Tibial artery (tissue), 4 donors: ENCODE results near the gene CDH20.
A peak's percentile ranks its signal among the peaks of the same experiment; 100 is the strongest.

Experiments used
- DNase-seq, 2 donors: peaks; one replicate each; pipeline ENCODE4 v3.0.0-alpha.2; 2019
- H3K27ac ChIP-seq, 2 donors: fragments of 200-600 bp; sonication (generic) in 1 of 2; 1 replicate in 1 of 2; 2 replicates in 1 of 2; pipeline ENCODE4 v1.5.1; 2018 to 2019; ENCODE audit warnings: mild to moderate bottlenecking in 1 of 2
- H3K27me3 ChIP-seq, 2 donors: fragments of 200-600 bp; sonication (generic) in 1 of 2; one replicate each; pipeline versions ENCODE4 v1.5.1 to v1.6.0; 2016 to 2019
- H3K36me3 ChIP-seq, 3 donors: fragments of 200-600 bp; sonication (generic) in 2 of 3; one replicate each; pipeline ENCODE4 v1.5.1; 2016 to 2019; ENCODE audit warnings: mild to moderate bottlenecking in 2 of 3
- H3K4me1 ChIP-seq, 4 donors: fragments of 200-600 bp; sonication (generic) in 2 of 4; 1 replicate in 3 of 4; 2 replicates in 1 of 4; pipeline ENCODE4 v1.5.1; 2016 to 2019
- H3K4me3 ChIP-seq, 2 donors: fragments of 200-600 bp; sonication (generic) in 1 of 2; 1 replicate in 1 of 2; 2 replicates in 1 of 2; pipeline ENCODE4 v1.5.1; 2018 to 2019; ENCODE audit warnings: mild to moderate bottlenecking in 2 of 2
- H3K9me3 ChIP-seq, 3 donors: fragments of 200-600 bp; sonication (generic) in 1 of 3; one replicate each; pipeline ENCODE4 v1.5.1; 2016 to 2019
- intact Hi-C: fragments of 100-400 bp; cut with DNase I; formaldehyde crosslinking; loops from one replicate; pipeline ENCODE4 v1.15.0; 2023; ENCODE audit warnings: low total_unique reads
- TF ChIP-seq, protein P1 (sequence below), 2 experiments: fragments of 200-600 bp in 1 of 2; fragments of 450-650 bp in 1 of 2; IDR thresholded peaks; one replicate each; pipeline ENCODE4 v1.5.1; 2017 to 2019; ENCODE audit warnings: antibody characterized with exemption in 2 of 2, mild to moderate bottlenecking in 1 of 2, moderate library complexity in 1 of 2

The CDH20 gene

DNA sequence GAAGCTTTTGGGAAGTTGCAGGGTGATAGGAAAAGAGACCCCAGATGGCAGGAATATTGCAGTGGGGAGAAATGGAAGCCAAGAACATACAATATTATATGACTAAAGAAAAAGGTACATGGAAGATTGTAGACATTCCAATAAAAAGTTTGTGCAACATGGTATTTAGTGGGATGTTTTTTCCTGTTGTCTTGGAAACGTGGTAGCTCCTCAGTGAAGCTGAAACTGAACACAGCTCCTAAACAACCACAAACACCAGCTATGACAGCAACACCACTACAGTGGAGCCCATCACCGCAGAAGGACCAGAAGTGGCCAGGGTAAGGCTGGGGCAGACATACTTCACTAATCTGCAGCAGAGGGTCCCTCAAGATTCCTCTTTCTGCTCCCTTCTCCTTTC lies 246.8 kb downstream of the CDH20 start:
- Histone ChIP-seq H3K9me3 (no peaks in the 10 kb centered on the region), H3K4me1 (peaks cover 0 to 34% (median 10%) of the 10 kb centered on the region in 4 donors), H3K27me3 (no peaks in the 10 kb centered on the region), H3K36me3 (no peaks in the 10 kb centered on the region), H3K4me3 (no peak overlapping the region), H3K27ac (no peak overlapping the region)
- intact Hi-C loops: loop anchor here (10.0 kb wide), 1 partner anchor 315 kb away; the partner anchor contains the start of gene RNF152
- no peak for DNase-seq
- TF ChIP-seq, protein P1, sequence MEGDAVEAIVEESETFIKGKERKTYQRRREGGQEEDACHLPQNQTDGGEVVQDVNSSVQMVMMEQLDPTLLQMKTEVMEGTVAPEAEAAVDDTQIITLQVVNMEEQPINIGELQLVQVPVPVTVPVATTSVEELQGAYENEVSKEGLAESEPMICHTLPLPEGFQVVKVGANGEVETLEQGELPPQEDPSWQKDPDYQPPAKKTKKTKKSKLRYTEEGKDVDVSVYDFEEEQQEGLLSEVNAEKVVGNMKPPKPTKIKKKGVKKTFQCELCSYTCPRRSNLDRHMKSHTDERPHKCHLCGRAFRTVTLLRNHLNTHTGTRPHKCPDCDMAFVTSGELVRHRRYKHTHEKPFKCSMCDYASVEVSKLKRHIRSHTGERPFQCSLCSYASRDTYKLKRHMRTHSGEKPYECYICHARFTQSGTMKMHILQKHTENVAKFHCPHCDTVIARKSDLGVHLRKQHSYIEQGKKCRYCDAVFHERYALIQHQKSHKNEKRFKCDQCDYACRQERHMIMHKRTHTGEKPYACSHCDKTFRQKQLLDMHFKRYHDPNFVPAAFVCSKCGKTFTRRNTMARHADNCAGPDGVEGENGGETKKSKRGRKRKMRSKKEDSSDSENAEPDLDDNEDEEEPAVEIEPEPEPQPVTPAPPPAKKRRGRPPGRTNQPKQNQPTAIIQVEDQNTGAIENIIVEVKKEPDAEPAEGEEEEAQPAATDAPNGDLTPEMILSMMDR (IDR thresholded peaks at IDR 0.05): no peak

DNA sequence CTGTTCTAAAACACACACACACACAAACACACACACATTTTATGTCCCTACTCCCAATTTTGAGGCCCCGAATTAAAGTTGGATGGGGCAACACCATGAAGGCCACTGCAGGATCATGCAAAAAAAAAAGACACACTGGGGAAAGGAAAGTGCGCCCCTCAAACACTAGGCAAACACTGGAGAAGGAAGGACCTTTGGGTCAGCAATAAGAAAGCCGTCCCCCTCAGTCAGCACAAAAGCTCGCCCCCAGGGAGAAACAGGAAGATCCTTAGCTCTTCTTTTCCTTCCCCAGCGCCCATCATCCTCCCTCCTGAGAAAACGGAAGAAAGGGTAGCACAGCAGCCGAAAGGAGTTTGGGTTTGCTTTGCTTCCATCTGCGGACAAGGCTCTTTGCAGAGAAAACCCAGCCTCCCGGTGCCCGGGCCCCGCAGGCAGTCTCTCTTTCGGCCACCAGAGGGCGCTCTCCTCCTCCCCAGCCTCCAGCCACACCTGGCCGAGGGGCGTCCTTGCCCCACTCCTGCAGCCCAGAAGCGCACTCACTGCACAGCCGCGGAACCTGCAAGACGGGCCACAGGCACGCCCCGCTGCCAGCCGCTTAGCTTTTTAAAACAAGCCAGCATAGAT lies 248.5 kb downstream of the CDH20 start:
- intact Hi-C loops: loop anchor here (10.0 kb wide), 1 partner anchor 313 kb away; the partner anchor contains the start of gene RNF152
- no peaks in the 10 kb centered on the region for H3K36me3 ChIP-seq
- H3K27me3 ChIP-seq: no peaks in the 10 kb centered on the region
- peaks cover 0 to 38% (median 10%) of the 10 kb centered on the region in 4 donors for H3K4me1 ChIP-seq
- DNase-seq: peak; percentile 65 to 86
- no peaks in the 10 kb centered on the region for H3K9me3 ChIP-seq
- TF ChIP-seq, protein P1 (IDR thresholded peaks at IDR 0.05): peak; percentile 96 to 99
- H3K27ac ChIP-seq: peak overlapping the region; percentile 56 to 60
- H3K4me3 ChIP-seq: peak overlapping the region; percentile 45 to 52

DNA sequence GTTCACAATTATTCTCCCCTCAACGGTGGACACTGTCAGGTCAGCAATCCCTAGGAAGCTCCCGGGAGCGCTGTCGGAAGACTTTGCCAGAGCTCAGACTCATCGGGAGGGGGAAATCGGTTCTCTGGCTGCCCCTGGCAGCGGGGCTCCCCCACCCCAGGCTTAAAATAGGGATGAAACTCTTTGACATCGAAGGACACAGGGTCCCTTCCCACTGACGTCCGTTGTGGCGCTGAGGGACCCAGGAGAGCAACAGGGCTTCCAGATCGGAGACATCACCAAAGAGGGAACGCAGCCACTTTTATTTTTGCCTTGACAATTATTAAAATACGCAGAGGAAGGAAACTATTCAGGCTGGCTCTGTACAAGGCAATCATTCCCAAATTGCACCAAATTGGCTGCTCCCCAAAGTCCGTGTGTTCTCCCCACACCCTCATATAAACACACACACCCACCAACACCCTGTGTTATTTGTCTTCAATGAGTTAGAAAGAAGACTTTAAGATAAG lies 249.0 kb downstream of the CDH20 start:
- TF ChIP-seq, protein P1 (IDR thresholded peaks at IDR 0.05): no peak
- Histone ChIP-seq H3K36me3 (no peaks in the 10 kb centered on the region), H3K4me1 (peaks cover 0 to 38% (median 10%) of the 10 kb centered on the region in 4 donors), H3K27me3 (no peaks in the 10 kb centered on the region), H3K27ac (peak overlapping the region; percentile 56 to 60), H3K9me3 (no peaks in the 10 kb centered on the region), H3K4me3 (peak overlapping the region; percentile 45 to 52)
- intact Hi-C loops: loop anchor here (10.0 kb wide), 1 partner anchor 313 kb away; the partner anchor contains the start of gene RNF152
- peak in 1 of 2 donors; percentile 26 for DNase-seq

DNA sequence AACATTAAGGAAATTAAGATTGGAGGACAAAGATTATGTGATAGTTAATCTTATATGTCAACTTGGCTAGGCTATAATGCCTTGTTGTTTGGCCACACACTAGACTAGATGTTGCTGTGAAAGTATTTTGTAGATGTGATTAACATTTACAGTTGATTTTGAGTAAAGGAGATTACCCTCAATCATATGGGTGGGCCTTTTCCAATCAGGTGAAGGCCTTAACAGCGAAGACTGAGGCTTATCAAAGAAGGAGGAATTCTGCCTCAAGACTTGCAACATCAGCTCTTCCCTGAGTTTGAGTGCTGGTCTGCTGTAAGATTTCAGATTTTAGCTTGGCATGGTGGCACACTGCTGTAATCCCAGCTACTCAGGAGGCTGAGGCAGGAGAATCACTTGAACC lies 250.3 kb downstream of the CDH20 start:
- TF ChIP-seq, protein P1 (IDR thresholded peaks at IDR 0.05): no peak
- Histone ChIP-seq H3K27me3 (no peaks in the 10 kb centered on the region), H3K27ac (peak overlapping the region in 1 of 2 donors; percentile 56), H3K9me3 (no peaks in the 10 kb centered on the region), H3K36me3 (no peaks in the 10 kb centered on the region), H3K4me3 (no peak overlapping the region), H3K4me1 (peaks cover 0 to 38% (median 10%) of the 10 kb centered on the region in 4 donors)
- DNase-seq: no peak
- intact Hi-C loops: loop anchor here (10.0 kb wide), 1 partner anchor 311 kb away; the partner anchor contains the start of gene RNF152

DNA sequence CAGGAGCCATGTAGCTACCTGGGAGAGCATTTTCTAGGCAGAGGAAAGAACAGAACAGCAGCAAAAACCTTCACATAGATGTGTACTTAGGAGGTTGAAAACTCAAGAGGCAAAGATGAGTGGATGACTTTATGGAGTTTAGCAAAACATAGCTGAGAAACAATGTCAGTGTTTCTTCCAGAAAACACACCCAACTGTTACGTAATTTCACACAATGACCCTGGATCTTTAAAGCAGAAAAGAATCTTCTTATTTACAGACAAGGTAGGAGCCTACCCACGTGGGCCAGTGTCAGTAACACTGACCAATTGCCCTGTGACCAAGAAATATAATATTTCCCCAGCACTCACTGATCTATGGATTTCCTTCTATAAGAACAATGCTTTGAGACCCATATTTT lies 254.6 kb downstream of the CDH20 start:
- Histone ChIP-seq H3K27ac (no peak overlapping the region), H3K36me3 (no peaks in the 10 kb centered on the region), H3K4me3 (no peak overlapping the region), H3K9me3 (no peaks in the 10 kb centered on the region), H3K27me3 (no peaks in the 10 kb centered on the region), H3K4me1 (peaks cover 0 to 23% (median 4%) of the 10 kb centered on the region in 4 donors)
- intact Hi-C loops: loop anchor here (10.0 kb wide), 1 partner anchor 307 kb away; the partner anchor contains the start of gene RNF152
- TF ChIP-seq, protein P1 (IDR thresholded peaks at IDR 0.05): no peak
- no peak for DNase-seq
